IPS-NIHi7 (cell line): Measurements from ENCODE around the gene XK.
"Not testable (repeated sequence)": the region's sequence is repeated elsewhere in the genome, so short reads cannot be mapped to it uniquely, and the experiment has no call there.

Source experiments
- DNase-seq: peaks from one replicate; pipeline ENCODE4 v3.0.0; 2012; ENCODE audit warnings: mixed read lengths; ENCODE audit errors: extremely low spot score

The XK gene, protein sequence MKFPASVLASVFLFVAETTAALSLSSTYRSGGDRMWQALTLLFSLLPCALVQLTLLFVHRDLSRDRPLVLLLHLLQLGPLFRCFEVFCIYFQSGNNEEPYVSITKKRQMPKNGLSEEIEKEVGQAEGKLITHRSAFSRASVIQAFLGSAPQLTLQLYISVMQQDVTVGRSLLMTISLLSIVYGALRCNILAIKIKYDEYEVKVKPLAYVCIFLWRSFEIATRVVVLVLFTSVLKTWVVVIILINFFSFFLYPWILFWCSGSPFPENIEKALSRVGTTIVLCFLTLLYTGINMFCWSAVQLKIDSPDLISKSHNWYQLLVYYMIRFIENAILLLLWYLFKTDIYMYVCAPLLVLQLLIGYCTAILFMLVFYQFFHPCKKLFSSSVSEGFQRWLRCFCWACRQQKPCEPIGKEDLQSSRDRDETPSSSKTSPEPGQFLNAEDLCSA

DNA sequence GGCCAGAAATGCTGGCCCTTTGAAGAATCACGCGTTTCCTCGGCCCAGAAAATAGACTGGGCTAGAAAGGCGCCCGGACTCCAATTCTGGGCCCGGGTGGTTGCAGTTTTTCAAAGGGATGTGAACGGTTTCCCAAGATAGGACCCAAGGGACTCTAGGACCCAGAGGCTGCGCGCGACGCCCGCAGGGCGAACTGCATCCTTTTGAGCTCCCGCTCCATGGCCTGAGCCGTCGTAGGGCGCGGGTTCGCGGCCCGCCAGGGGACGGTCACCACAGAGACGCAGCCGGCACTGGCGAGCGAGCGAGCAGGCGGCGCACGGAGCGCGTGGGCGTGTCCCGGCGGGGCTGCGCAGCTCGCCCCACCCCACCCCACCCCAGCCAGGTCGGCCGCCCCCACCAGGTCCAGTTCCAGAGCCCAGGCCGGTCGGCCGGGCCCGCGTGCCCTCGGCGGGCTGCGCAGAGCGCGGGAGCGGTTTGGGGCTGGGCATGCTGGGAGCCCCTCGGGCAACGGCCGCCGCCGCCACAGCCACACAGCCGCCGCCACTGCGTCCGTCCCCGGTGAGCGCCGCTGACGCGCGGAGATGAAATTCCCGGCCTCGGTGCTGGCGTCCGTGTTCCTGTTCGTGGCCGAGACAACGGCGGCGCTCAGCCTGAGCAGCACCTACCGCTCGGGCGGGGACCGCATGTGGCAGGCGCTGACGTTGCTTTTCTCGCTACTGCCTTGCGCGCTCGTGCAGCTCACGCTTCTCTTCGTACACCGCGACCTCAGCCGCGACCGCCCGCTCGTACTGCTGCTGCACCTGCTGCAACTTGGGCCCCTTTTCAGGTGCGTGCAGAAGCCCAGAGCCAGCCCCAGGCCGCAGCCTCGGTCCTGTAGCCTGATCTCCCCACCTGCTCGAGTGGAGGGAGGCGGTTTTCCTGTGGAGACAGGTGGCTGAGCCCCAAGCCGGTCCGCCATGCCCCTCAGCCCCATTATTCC lies at the start of gene XK:
TSS of gene XK (plus strand) at position 411 of the 979 bp plus-strand sequence. CDS start at position 582, 171 bp downstream.
- DNase-seq = peak; percentile 68

- DNase-seq = no peak
Observed at GRCh38 chrX:37638047-37638446, 47.5 kb upstream of the XK start.

DNA sequence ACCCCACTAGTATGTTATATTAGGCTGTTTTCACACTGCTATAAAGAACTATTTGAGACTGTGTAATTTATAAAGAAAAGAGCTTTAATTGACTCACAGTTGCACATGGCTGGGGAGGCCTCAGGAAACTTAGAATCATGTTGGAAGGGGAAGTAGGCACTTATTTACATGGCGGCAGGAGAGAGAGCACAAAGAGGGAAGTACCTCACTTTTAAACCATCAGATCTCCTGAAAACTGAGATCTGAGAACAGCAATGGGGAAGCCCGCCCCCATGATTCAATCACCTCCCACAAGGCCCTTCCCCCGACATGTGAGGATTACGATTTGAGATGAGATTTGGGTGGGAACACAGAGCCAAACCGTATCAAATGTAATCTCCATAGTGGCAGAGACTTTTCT lies 45.4 kb upstream of the XK start:
- no peak for DNase-seq

GRCh38 chrX:37641859-37642258 lies 43.7 kb upstream of the XK start:
- DNase-seq = no peak

DNA sequence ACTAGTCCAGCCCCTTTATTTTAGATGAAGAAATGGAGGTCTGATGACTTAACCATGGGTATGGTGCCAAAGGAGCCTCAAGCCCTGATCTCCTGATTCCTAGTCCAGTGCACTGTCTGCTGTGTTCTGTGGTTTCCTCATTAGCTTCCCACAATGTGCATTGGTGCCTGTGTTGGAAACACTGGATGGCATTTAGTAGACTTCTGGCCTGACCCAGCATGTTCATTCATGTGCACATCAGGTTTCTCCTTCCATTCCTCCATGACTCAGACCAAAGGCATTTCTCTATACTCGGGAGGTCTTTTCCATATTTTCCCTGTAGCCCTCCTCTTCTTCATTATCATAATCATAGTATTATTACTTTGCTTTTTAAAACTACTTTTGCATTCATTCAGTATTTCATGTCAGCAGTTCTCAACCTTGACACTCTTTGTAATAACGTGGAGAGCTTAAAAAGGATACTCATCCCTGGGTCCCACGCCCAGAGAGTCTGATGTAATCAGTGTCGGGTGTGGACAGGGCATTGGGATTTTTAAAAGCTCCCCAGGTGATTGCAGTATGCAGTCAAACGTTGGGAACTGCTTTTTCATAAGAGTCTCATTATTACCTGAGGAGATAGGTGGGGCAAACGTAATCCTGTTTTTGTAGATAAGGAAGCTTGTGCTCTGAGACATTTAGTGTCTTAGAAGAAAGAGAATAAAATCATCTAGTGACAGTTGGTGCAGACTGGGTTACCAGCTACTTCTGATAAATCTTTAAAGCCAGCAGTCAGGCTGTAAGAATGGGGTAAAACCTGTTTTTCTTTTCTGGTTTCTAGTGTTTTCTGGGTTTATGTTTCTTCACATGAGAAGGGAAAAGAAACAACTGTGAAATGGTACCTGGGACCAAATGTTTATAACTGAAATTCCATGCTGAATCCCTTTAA lies 40.9 kb upstream of the XK start:
- DNase-seq = no peak

DNA sequence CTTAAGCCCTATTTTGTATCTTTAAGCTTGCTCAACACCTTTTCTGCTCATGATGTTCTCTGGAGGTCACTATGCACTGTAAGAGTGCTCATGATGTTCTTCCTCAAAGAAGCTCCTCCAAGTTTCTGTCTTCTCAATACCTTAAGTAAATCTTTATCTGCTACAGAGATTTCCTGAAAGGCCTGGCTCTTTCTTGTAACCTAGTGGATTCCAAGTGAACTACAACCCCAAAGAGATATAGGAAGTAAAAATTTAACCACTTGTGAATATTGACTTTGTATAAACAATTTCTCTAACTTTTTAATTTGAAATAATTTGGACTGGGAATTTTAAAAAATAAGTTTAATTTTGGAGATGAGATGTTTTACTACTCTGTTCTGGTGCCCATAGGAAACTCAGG lies 39.3 kb upstream of the XK start:
- DNase-seq = peak; percentile 24

DNA sequence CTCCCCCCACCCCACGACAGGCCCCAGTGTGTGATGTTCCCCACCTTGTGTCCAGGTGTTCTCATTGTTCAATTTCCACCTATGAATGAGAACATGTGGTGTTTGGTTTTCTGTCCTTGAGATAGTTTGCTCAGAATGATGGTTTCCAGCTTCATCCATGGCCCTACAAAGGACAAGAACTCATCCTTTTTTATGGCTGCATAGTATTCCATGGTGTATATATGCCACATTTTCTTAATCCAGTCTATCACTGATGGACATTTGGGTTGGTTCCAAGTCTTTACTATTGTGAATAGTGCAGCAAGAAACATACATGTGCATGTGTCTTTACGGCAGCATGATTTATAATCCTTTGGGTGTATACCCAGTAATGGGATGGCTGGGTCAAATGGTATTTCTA lies 34.7 kb upstream of the XK start:
- not testable (repeated sequence) for DNase-seq

DNA sequence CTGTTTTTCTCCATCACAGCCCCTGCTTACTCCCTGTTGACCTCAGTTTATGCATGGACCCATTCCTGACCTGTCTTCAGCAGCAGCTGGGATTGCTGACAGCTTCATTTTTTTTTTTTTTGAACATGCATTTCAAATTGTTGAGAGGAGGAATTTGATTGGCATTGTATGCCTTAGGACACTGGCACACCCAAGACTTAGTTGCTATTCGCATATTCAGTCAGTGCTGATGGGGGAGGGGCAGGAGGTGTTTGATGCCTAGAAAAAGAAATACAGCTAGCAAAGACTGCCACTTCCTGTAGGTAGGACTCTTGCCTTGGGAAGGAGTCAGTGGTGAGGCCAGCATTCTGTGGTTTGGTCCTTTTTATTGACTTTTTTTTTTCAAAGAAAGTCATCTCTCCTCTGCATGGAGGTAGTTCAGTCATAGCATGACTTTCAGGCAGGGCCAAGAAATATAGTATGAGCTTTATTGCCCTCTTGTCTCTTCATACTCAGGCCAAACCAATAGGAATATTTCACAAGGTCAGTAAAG lies 33.6 kb upstream of the XK start:
- DNase-seq = no peak

DNA sequence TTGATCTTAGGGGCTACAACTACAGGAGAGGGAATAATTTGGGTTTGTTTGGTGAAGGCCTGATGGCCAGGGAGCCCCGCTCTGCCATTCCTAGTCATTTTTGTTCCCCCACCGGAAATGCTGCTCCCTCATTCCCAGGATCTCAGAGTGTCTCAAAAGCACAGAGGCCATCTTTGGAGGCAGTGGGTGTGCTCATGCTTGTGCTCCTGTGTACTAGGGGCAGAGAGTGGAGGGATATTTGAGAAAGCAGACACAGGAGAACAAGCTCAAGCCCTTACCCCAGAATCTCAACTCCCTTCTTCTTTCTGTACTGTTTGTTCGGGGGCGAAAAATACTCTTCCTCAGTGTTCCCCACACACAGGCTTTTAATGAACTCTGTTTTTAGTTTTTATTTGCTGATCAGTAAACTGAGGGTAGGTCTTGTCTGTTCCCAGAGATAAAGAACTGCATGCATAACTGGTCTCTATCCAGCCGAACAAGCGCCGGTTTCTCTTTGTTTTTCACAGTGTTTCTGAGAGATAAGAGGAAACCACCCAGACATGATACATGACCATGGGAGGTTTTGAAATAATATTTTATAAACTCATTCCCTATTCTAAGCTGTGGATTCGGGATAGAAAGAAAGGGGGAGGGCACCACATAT lies 32.9 kb upstream of the XK start:
- no peak for DNase-seq

GRCh38 chrX:37653397-37654085 lies 32.0 kb upstream of the XK start:
- no peak for DNase-seq

- no peak for DNase-seq
Observed at GRCh38 chrX:37658343-37659030, 27.1 kb upstream of the XK start.

GRCh38 chrX:37659047-37659446 lies 26.5 kb upstream of the XK start:
- no peak for DNase-seq

GRCh38 chrX:37662181-37662580 lies 23.4 kb upstream of the XK start:
- no peak for DNase-seq

DNA sequence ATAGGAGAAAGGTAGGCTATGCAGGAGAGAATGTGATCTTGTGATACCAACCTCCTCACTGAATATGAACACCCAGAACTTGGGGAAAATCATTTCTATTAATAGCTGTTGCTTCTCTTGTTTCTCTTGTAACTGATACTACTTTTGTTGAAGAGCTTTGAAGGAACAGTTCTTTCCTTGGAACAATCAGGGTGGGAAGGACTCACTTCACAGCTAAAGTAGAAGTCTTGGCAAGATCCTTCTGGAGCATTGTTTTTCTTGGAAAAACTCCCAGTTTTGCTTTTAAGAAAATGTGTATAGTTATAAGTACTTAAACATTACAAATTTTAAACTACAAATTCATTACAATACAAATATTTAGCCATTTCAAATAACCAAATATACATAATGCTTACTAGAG lies 19.1 kb upstream of the XK start:
- DNase-seq = no peak

- no peak for DNase-seq
Observed at GRCh38 chrX:37667141-37667540, 18.4 kb upstream of the XK start.

DNA sequence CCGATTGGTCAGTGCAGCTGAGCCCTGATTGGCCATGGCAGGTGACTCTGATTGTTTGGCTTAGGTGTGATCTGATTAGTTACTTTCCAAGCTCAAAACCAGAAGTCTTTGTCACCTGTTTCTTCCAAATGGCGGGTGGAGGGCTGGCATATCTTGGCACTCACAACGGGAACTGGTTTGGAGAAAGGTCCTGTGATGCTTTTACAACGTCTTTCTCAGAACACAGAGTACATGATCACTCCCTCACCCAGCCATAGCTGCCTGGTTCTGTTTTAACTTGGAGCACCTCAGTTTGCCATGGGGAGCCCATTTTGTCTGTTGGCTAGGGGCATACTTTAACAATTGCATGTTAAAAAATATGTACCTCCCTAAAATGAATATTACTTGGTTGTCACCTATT lies 13.0 kb upstream of the XK start:
- no peak for DNase-seq

- no peak for DNase-seq
Observed at GRCh38 chrX:37676811-37677210, 8.8 kb upstream of the XK start.

GRCh38 chrX:37677243-37677642 lies 8.3 kb upstream of the XK start:
- no peak for DNase-seq

GRCh38 chrX:37677765-37678164 lies 7.8 kb upstream of the XK start:
- DNase-seq = no peak

DNA sequence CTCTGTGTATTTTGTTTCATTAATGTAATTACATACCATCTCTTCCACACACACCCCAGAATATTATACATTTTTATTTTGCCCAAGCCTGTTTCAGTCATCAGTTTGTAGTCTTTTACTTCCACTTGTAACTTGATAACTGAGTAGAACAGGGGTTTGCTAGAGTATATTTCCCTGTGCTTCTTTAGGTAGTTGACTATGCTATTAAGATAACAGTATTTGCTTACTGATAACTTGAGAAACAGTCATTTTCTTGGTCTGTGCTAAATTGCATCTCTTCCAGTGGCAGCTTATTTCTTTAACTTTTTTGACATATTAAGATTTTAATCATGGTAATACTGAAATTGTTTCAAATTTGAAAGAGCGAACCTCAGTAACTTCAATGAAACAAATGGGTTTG lies 7.0 kb upstream of the XK start:
- DNase-seq = no peak
